Measurements from ENCODE around the gene STAT4.

STAT4 gene

GRCh38 chr2:191015239-191015638, 135.6 kb downstream of the STAT4 start:
- no peak for ATAC-seq
- TF ChIP-seq OSR1 (CRISPR knock-in tag; IDR thresholded peaks at IDR 0.05): no peak
- no peak for TF ChIP-seq TSHZ2 (CRISPR knock-in tag; IDR thresholded peaks at IDR 0.05)
- TF ChIP-seq PPARA (CRISPR knock-in tag; IDR thresholded peaks at IDR 0.05; ENCODE audit: borderline replicate concordance): no peak
- no peak for TF ChIP-seq POU6F1 (CRISPR knock-in tag; IDR thresholded peaks at IDR 0.05; ENCODE audit: borderline replicate concordance, low read depth)
- no peak for TF ChIP-seq GLIS3 (CRISPR knock-in tag; IDR thresholded peaks at IDR 0.05)
- no peak for TF ChIP-seq TOX (CRISPR knock-in tag; IDR thresholded peaks at IDR 0.05; ENCODE audit: borderline replicate concordance)
- no peak for TF ChIP-seq BACH2 (CRISPR knock-in tag; IDR thresholded peaks at IDR 0.05; ENCODE audit: borderline replicate concordance)
- TF ChIP-seq CSDC2 (CRISPR knock-in tag; IDR thresholded peaks at IDR 0.05): no peak
- no peak for TF ChIP-seq ZC3H10 (CRISPR knock-in tag; IDR thresholded peaks at IDR 0.05)
- TF ChIP-seq ESRRG (CRISPR knock-in tag; IDR thresholded peaks at IDR 0.05): no peak
- TF ChIP-seq ISL1 (CRISPR knock-in tag; IDR thresholded peaks at IDR 0.05): no peak
- TF ChIP-seq ZNF565 (CRISPR knock-in tag; conservative IDR thresholded peaks at IDR 0.05; ENCODE audit: low read depth): no peak
- no peak for TF ChIP-seq RARB (CRISPR knock-in tag; IDR thresholded peaks at IDR 0.05)
- no peak for TF ChIP-seq PATZ1 (CRISPR knock-in tag; IDR thresholded peaks at IDR 0.05; ENCODE audit: borderline replicate concordance)
- TF ChIP-seq, protein P1, sequence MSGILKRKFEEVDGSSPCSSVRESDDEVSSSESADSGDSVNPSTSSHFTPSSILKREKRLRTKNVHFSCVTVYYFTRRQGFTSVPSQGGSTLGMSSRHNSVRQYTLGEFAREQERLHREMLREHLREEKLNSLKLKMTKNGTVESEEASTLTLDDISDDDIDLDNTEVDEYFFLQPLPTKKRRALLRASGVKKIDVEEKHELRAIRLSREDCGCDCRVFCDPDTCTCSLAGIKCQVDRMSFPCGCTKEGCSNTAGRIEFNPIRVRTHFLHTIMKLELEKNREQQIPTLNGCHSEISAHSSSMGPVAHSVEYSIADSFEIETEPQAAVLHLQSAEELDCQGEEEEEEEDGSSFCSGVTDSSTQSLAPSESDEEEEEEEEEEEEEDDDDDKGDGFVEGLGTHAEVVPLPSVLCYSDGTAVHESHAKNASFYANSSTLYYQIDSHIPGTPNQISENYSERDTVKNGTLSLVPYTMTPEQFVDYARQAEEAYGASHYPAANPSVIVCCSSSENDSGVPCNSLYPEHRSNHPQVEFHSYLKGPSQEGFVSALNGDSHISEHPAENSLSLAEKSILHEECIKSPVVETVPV (CRISPR knock-in tag; IDR thresholded peaks at IDR 0.05): no peak
- TF ChIP-seq ZNF8 (CRISPR knock-in tag; IDR thresholded peaks at IDR 0.05): no peak
- no peak for TF ChIP-seq TCF4 (CRISPR knock-in tag; IDR thresholded peaks at IDR 0.05; ENCODE audit: borderline replicate concordance)
- TF ChIP-seq SNAI2 (CRISPR knock-in tag; IDR thresholded peaks at IDR 0.05): no peak

DNA sequence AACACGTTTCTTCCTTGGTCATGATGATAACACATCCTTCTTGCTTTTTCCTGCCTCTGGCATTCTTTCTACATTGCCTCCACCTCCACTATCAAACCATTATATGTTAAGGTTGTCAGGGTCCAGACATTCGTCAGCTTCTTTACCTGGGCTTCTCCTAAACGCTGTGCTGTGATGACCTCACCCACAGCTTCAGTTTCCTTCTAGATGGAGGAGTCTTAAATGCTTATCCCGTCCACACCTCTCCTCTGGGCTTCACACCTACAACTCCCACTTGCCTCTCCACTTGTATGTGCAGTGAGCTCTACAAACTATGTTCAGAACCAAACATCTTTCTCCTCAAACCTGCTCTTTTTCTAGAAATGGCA, 136.2 kb downstream of the STAT4 start:
- no peak for ATAC-seq
- no peak for TF ChIP-seq OSR1 (CRISPR knock-in tag; IDR thresholded peaks at IDR 0.05)
- no peak for TF ChIP-seq PATZ1 (CRISPR knock-in tag; IDR thresholded peaks at IDR 0.05; ENCODE audit: borderline replicate concordance)
- no peak for TF ChIP-seq BACH2 (CRISPR knock-in tag; IDR thresholded peaks at IDR 0.05; ENCODE audit: borderline replicate concordance)
- no peak for TF ChIP-seq RARB (CRISPR knock-in tag; IDR thresholded peaks at IDR 0.05)
- no peak for TF ChIP-seq GLIS3 (CRISPR knock-in tag; IDR thresholded peaks at IDR 0.05)
- no peak for TF ChIP-seq CREB5 (CRISPR knock-in tag; IDR thresholded peaks at IDR 0.05; ENCODE audit: low read depth)
- TF ChIP-seq ZNF8 (CRISPR knock-in tag; IDR thresholded peaks at IDR 0.05): no peak
- TF ChIP-seq ISL1 (CRISPR knock-in tag; IDR thresholded peaks at IDR 0.05): no peak
- no peak for TF ChIP-seq TOX (CRISPR knock-in tag; IDR thresholded peaks at IDR 0.05; ENCODE audit: borderline replicate concordance)
- TF ChIP-seq CSDC2 (CRISPR knock-in tag; IDR thresholded peaks at IDR 0.05): no peak
- TF ChIP-seq POU6F1 (CRISPR knock-in tag; IDR thresholded peaks at IDR 0.05; ENCODE audit: borderline replicate concordance, low read depth): no peak
- no peak for TF ChIP-seq PPARA (CRISPR knock-in tag; IDR thresholded peaks at IDR 0.05; ENCODE audit: borderline replicate concordance)
- TF ChIP-seq ZFP3 (CRISPR knock-in tag; IDR thresholded peaks at IDR 0.05): no peak
- no peak for TF ChIP-seq SNAI2 (CRISPR knock-in tag; IDR thresholded peaks at IDR 0.05)
- TF ChIP-seq TCF4 (CRISPR knock-in tag; IDR thresholded peaks at IDR 0.05; ENCODE audit: borderline replicate concordance): no peak
- TF ChIP-seq ZNF70 (CRISPR knock-in tag; IDR thresholded peaks at IDR 0.05): no peak
- TF ChIP-seq ZC3H10 (CRISPR knock-in tag; IDR thresholded peaks at IDR 0.05): no peak
- TF ChIP-seq, protein P1 (CRISPR knock-in tag; IDR thresholded peaks at IDR 0.05): no peak
- TF ChIP-seq ESRRG (CRISPR knock-in tag; IDR thresholded peaks at IDR 0.05): no peak
- TF ChIP-seq ZFP30 (CRISPR knock-in tag; IDR thresholded peaks at IDR 0.05): no peak

All from SK-N-SH treated with all-trans-retinoic acid at 6 μM for 48 hours (cell line).